ENCODE measurements around the gene PDK4. TPM values are rescaled to one million over a fixed set of nuclear protein-coding genes. Genes with fewer than 3 reads are reported as not detected.

PDK4 gene
- total RNA-seq, 1 experiment from 2014 or later: 304 TPM

DNA sequence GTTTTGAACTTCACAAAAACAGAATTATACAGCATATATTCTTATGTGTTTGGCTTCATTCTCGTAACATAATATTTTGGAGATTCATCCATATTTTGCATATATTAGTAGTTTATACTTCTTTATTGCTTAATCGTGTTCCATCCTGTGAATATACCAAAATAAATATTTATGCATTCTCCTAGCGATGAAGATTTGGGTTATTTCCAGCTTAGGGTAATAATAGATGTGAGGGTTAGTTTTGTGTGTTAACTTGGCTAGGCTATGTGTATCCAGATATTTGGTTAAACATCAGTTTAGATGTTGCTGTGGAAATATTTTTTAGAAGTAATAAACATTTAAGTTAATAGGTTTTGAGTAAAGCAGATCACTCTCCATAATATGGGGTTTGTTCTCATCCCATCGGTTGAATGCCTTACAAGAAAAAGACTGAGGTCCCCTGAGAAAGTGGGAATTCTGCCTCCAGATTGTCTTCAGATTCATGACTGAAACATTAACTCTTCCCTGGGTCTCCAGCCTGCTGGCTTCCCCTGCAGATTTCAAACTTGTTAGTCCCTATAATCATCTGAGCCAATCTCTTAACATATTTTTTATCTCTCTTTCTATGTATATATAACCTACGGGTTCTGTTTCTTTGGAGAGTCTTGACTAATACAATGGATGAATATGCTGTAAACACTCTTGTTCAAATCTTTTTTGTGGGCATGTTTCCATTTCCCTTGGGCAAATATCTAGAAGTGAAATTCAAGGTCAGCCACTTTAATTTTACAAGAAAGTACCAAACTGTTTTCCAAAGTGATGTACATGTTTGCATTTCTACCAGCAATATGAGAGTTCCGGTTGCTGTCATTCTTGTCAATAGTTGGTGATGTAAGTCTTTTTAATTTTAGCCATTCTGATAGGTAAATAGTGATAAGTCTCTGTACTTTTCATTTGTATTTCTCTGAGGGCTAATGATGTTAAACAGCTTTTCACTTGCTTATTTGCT is 48.7 kb downstream of the PDK4 start:
- in situ Hi-C loops (cut with HindIII; ENCODE audit: low pct_unique_long_range_greater_than_20kb, low sequenced_read_pairs): no loop called here
- DNase-seq (ENCODE audit: low read depth, low spot score): no peak

DNA sequence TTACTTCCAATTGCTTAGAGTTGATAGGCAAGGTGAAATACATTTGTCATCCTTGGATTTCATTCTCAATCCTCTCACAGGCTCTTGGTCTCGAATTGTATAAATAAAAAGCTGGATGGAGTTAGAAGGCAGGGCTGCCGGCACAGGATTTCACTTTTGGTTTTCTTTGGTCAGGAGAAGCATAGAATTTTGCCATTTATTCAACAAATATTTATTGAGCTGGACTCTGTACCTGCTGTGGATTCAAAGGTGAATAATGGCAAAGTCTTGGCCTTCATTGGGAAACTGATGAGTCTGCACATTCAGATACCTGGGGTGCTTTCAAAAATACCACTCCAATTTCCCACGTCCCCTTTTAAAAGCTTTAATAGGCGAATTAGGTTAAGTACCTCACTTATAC is 49.7 kb downstream of the PDK4 start:
- in situ Hi-C loops (cut with HindIII; ENCODE audit: low pct_unique_long_range_greater_than_20kb, low sequenced_read_pairs): no loop called here

DNA sequence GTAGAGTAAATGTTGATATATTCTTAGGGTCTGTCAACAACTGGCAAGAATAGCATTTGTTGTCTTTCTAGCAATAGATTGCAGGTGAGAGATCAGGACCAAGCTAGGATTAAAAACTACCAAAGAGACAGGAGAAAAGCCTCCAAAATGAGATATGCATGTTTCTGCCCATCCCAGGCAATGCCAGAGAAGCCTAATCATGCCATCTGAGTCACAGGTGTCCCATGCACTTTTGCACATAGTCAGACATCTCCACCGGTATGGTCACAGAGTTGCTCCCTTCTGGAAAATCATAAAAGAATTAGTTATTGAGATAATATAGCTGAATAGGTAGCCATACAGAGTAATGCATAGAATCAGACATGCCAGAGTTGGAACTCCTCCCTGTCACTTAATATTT is 50.6 kb downstream of the PDK4 start:
- no peak for DNase-seq (ENCODE audit: low read depth, low spot score)
- in situ Hi-C loops (cut with HindIII; ENCODE audit: low pct_unique_long_range_greater_than_20kb, low sequenced_read_pairs): no loop called here

More for the DNA sequence above, 49.7 kb downstream of the PDK4 start:
- DNase-seq (ENCODE audit: low read depth, low spot score): no peak

DNA sequence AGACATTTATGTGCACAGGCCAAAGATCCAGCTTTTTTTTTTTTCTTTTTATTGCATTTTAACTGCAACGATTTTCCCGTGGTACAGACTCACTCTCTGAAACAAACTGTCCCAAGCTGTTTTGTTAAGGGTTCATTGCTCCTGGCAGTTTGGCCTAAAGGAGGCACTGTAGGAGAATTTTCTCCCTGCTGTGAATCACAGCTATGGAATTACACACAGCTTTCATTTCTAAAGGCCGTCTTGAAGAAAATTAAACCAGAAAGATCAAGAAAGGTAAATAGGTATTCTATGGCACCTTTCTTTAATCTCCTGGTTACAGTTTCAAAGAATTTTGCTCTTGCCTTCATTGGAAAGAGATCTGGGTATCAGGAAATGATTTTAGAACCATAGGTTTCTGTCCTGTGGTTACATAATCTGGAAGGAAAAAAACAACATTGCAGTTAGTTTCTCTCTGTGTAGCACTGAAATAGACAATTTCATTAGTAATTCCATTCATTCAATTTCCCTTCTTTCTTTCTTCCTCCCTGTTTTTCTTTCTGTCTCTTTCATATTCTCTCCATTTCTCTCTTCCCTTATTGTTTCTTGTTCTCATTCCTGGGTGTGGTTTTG is 51.2 kb downstream of the PDK4 start:
- peak; percentile 92 for DNase-seq (ENCODE audit: low read depth, low spot score)
- in situ Hi-C loops (cut with HindIII; ENCODE audit: low pct_unique_long_range_greater_than_20kb, low sequenced_read_pairs): no loop called here

DNA sequence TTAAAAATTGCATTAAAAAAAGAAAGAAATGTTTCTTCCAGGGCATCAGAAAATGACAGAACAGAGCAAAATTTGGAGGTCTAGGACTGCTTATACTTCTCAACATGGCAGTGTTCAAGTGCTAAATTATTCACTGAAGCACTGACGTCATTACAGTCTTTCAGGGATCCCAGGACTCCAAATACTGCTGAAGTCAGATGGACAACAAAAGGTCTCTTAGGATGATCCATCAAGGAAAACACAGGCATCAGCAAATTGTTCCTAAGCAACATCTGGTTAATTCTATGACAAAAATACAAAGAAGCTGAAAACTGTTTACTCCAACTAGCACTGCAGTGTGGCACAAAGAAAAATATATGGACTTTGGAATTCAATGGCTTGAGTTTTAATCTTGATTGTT is 52.1 kb downstream of the PDK4 start:
- peak; percentile 88 for DNase-seq (ENCODE audit: low read depth, low spot score)
- in situ Hi-C loops (cut with HindIII; ENCODE audit: low pct_unique_long_range_greater_than_20kb, low sequenced_read_pairs): no loop called here

DNA sequence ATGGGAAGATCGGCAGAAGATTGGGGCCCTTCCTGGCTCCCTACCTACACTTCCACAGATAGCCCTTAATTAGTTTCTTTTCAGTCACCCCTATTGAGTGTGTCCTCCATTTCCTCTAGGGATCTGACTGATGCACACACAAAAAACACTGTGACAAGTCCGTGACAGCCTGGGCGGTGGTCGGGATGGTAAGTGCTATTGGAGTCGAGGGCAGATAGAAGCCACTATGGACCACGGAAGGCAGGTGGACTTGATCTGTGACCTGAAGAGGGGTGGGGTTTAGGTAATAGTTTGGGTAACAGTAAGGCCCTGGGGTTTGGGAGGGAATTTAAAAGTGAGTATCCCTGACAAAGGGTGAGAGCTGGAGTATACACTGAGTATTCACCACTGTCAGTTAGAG is 53.0 kb downstream of the PDK4 start:
- no peak for DNase-seq (ENCODE audit: low read depth, low spot score)
- in situ Hi-C loops (cut with HindIII; ENCODE audit: low pct_unique_long_range_greater_than_20kb, low sequenced_read_pairs): no loop called here

DNA sequence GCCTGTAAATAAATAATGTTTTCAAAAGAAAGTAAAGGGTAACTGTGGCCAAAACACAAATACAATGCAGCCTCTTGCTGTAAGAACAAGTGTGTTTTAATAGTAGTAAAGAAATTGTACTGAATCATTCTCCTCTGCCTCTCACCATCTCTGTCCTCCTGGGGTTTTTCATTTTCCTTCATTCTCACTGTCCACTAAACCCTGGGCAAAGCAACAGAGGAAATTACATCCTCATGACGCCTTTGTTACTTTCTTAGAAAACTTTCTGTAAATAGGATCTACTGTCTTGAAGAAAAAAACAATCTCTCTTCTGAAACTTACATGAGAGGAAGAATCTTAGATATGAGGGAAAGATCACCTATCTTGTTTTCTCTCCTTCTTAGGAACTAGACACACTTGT is 56.0 kb downstream of the PDK4 start:
- DNase-seq (ENCODE audit: low read depth, low spot score): peak; percentile 86
- in situ Hi-C loops (cut with HindIII; ENCODE audit: low pct_unique_long_range_greater_than_20kb, low sequenced_read_pairs): no loop called here

DNA sequence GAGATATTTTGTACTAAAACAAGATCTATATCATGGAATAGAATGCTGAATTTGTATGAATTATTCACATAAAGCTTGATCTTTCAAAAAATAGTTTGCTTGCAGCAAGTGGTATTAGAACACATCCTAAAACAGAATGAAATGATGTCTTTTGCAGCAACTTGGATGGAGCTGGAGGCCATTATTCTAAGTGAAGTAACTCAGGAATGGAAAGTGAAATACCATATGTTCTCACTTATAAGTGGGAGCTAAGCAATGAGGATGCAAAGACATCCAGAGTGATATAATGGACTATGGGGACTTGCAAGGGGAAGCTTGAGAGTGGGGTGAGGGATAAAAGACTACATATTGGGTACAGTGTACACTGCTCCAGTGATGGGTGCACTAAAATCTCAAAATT is 56.9 kb downstream of the PDK4 start:
- in situ Hi-C loops (cut with HindIII; ENCODE audit: low pct_unique_long_range_greater_than_20kb, low sequenced_read_pairs): no loop called here
- DNase-seq (ENCODE audit: low read depth, low spot score): no peak

DNA sequence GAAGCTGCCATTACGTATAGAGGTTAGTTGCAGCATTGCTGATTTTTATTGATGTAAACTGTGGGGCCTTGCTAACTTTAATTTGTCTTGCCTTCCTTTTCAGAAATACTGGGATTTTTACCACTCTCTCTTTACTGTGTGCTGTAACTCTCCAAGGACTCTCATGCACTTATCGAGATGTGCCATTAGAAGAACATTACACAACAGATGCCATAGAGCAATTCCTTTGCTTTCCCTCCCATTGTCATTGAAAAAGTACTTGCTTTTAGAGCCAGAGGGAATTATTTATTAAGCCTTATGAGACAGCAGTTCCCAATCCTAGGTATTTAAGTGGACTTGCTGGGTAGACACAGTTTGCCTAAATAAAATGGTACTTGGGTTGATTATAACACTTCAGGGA is 58.8 kb downstream of the PDK4 start:
- in situ Hi-C loops (cut with HindIII; ENCODE audit: low pct_unique_long_range_greater_than_20kb, low sequenced_read_pairs): no loop called here
- no peak for DNase-seq (ENCODE audit: low read depth, low spot score)

DNA sequence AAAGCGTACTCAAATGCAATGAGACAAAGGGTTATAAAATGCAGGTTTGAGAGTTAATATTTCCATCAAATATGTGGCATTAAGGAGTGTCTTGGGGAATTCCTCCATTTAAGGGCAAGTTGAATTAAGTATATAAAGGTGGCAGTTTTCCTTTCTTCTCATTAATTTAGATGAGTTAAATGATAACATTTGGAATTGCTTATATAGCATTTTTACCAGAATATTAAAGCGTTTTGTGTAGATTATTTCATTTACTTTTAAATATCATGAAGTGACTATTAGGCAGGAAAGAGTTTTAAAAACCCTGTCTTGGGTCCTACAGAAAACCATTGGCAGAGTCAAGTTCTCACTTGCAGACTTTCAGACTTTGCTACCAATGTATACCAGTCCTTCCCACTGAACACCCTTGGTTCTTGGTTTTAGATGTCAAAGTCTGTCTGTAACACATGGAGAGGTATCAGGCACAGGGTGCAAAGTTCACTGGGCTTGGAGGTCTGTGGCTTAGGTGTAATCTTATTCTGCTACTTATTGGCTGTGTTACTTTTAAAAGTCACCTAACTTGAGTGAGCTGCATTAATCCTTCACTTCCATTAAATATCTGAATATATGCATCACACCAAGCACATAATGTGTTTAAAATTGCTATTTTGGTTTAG is 59.5 kb downstream of the PDK4 start:
- DNase-seq (ENCODE audit: low read depth, low spot score): no peak
- in situ Hi-C loops (cut with HindIII; ENCODE audit: low pct_unique_long_range_greater_than_20kb, low sequenced_read_pairs): no loop called here

DNA sequence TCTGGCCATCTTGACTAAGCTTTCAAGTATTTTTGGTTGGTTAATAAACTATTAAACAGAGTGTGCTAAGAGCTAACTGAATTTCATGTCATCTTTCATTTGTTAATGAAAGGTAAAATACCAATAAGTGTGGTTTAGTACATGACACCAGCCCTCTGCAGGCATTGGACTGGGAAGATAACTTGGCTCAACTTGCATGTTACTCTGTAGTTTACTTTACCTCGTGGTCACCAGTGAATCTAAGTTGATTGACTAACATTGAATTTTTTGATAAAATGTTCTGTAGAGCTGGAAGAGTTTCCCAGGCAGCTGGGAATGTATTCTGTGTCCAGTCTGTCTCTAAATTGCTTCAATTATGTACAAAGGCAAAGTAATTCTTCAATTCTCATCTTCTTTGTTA is 60.7 kb downstream of the PDK4 start:
- no peak for DNase-seq (ENCODE audit: low read depth, low spot score)
- in situ Hi-C loops (cut with HindIII; ENCODE audit: low pct_unique_long_range_greater_than_20kb, low sequenced_read_pairs): no loop called here

DNA sequence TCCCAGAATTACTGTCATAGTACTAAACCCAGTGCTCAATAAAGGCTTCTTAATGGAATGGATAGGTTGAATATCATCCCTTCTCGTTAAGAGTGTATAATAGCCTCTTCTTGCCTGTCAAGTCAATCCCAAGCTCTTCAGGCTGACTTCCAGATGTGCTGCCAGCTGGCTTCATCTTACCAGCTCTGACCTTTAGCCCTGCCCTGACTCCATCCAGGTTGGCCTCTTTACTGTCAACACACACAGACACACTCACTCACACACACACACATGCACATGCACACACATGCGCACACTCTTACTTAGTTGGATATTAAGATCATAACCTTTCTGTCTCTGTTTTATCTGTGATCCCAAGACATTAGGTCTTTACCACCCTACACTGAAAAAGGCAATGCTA is 61.5 kb downstream of the PDK4 start:
- in situ Hi-C loops (cut with HindIII; ENCODE audit: low pct_unique_long_range_greater_than_20kb, low sequenced_read_pairs): no loop called here
- DNase-seq (ENCODE audit: low read depth, low spot score): no peak

Other genes starting within 250 kb of the PDK4 start
- not detected in 2 replicates for gene PON3, start 200.1 kb downstream of the PDK4 start, total RNA-seq (2014; rRNA removed; shearing (Covaris generic))
- gene PON2, start 161.5 kb downstream of the PDK4 start, total RNA-seq (2014; rRNA removed; shearing (Covaris generic)): 248 and 260 TPM in 2 replicates
- gene ASB4, start 110.6 kb downstream of the PDK4 start, total RNA-seq (2014; rRNA removed; shearing (Covaris generic)): 156 and 173 TPM in 2 replicates
- 18.2 and 19.3 TPM in 2 replicates for gene DYNC1I1, start 176.0 kb upstream of the PDK4 start, total RNA-seq (2014; rRNA removed; shearing (Covaris generic))